Stimulated activated effector memory CD8-positive, alpha-beta T cell treated with anti-CD3 and anti-CD28 coated beads, Interleukin-12 subunit alpha, Interleukin-12 subunit beta, amount 100 ng/mL, for 72 hours (primary cell): Measurements from ENCODE around the gene UACA.
"Not testable (repeated sequence)": the region's sequence is repeated elsewhere in the genome, so short reads cannot be mapped to it uniquely, and the experiment has no call there.

Experiments used
- ATAC-seq: fragments of 150-1000 bp; cut with Tn5 transposase; 2 replicates; pipeline ENCODE4 v1.10.0; 2021
- DNase-seq, 2 donors: peaks; one replicate each; pipeline ENCODE4 v3.0.0; 2021 to 2022; ENCODE audit warnings: low spot score in 2 of 2
- H3K27ac Mint-ChIP-seq: one replicate; pipeline ENCODE4 v1.8.0; 2022; ENCODE audit warnings: mild to moderate bottlenecking, mixed read lengths
- H3K36me3 Mint-ChIP-seq: one replicate; pipeline ENCODE4 v1.8.0; 2022; ENCODE audit warnings: mild to moderate bottlenecking, mixed read lengths
- H3K4me1 Mint-ChIP-seq: one replicate; pipeline ENCODE4 v1.8.0; 2022; ENCODE audit warnings: mixed read lengths
- H3K4me3 Mint-ChIP-seq: one replicate; pipeline ENCODE4 v1.8.0; 2022; ENCODE audit warnings: mild to moderate bottlenecking, mixed read lengths
- H3K9me3 Mint-ChIP-seq: one replicate; pipeline ENCODE4 v1.8.0; 2022; ENCODE audit warnings: mixed read lengths

UACA gene

GRCh38 chr15:70617911-70618287 is 145.5 kb downstream of the UACA start:
- Mint-ChIP-seq H3K36me3 (no peaks in the 10 kb centered on the region), H3K4me1 (no peaks in the 10 kb centered on the region), H3K9me3 (peaks cover 3% of the 10 kb centered on the region), H3K27ac (no peak overlapping the region), H3K4me3 (no peak overlapping the region)
- no peak for DNase-seq
- ATAC-seq: no peak

GRCh38 chr15:70617076-70617910 is 146.1 kb downstream of the UACA start:
- no peaks in the 10 kb centered on the region for H3K4me1 Mint-ChIP-seq
- H3K4me3 Mint-ChIP-seq: no peak overlapping the region
- DNase-seq (no peak), ATAC-seq (no peak)
- no peaks in the 10 kb centered on the region for H3K36me3 Mint-ChIP-seq
- no peaks in the 10 kb centered on the region for H3K9me3 Mint-ChIP-seq
- H3K27ac Mint-ChIP-seq: no peak overlapping the region

GRCh38 chr15:70616311-70616756 is 147.0 kb downstream of the UACA start:
- ATAC-seq, H3K27ac Mint-ChIP-seq, DNase-seq, H3K4me3 Mint-ChIP-seq, H3K9me3 Mint-ChIP-seq, H3K4me1 Mint-ChIP-seq, H3K36me3 Mint-ChIP-seq: not testable (repeated sequence)

- Mint-ChIP-seq H3K27ac (no peak overlapping the region), H3K36me3 (no peaks in the 10 kb centered on the region), H3K4me3 (no peak overlapping the region), H3K4me1 (no peaks in the 10 kb centered on the region), H3K9me3 (no peaks in the 10 kb centered on the region)
- no peak for DNase-seq
- ATAC-seq: no peak
Observed at GRCh38 chr15:70615435-70616310, 147.7 kb downstream of the UACA start.

GRCh38 chr15:70614221-70614620 is 149.1 kb downstream of the UACA start:
- Mint-ChIP-seq H3K27ac (no peak overlapping the region), H3K36me3 (no peaks in the 10 kb centered on the region), H3K4me1 (no peaks in the 10 kb centered on the region), H3K9me3 (no peaks in the 10 kb centered on the region), H3K4me3 (no peak overlapping the region)
- DNase-seq (no peak), ATAC-seq (no peak)

- Mint-ChIP-seq H3K4me1 (no peaks in the 10 kb centered on the region), H3K27ac (no peak overlapping the region), H3K4me3 (no peak overlapping the region), H3K9me3 (no peaks in the 10 kb centered on the region), H3K36me3 (no peaks in the 10 kb centered on the region)
- DNase-seq: no peak
- no peak for ATAC-seq
Observed at GRCh38 chr15:70613271-70613670, 150.1 kb downstream of the UACA start.

- H3K4me1 Mint-ChIP-seq: no peaks in the 10 kb centered on the region
- ATAC-seq: no peak
- no peak overlapping the region for H3K27ac Mint-ChIP-seq
- H3K36me3 Mint-ChIP-seq: no peaks in the 10 kb centered on the region
- no peak for DNase-seq
- H3K4me3 Mint-ChIP-seq: no peak overlapping the region
- H3K9me3 Mint-ChIP-seq: no peaks in the 10 kb centered on the region
Observed at GRCh38 chr15:70611286-70611685, 152.1 kb downstream of the UACA start.

GRCh38 chr15:70610541-70610940 is 152.8 kb downstream of the UACA start:
- Mint-ChIP-seq H3K4me1 (no peaks in the 10 kb centered on the region), H3K36me3 (no peaks in the 10 kb centered on the region), H3K9me3 (no peaks in the 10 kb centered on the region), H3K27ac (no peak overlapping the region), H3K4me3 (no peak overlapping the region)
- DNase-seq: no peak
- ATAC-seq: no peak

- H3K27ac Mint-ChIP-seq: no peak overlapping the region
- H3K4me1 Mint-ChIP-seq: no peaks in the 10 kb centered on the region
- H3K9me3 Mint-ChIP-seq: no peaks in the 10 kb centered on the region
- no peak for ATAC-seq
- H3K36me3 Mint-ChIP-seq: no peaks in the 10 kb centered on the region
- no peak overlapping the region for H3K4me3 Mint-ChIP-seq
- DNase-seq: no peak
Observed at GRCh38 chr15:70609889-70610288, 153.5 kb downstream of the UACA start.

GRCh38 chr15:70608144-70608543 is 155.2 kb downstream of the UACA start:
- no peaks in the 10 kb centered on the region for H3K36me3 Mint-ChIP-seq
- H3K4me3 Mint-ChIP-seq: no peak overlapping the region
- ATAC-seq: no peak
- no peak overlapping the region for H3K27ac Mint-ChIP-seq
- no peak for DNase-seq
- no peaks in the 10 kb centered on the region for H3K9me3 Mint-ChIP-seq
- no peaks in the 10 kb centered on the region for H3K4me1 Mint-ChIP-seq

- Mint-ChIP-seq H3K9me3 (no peaks in the 10 kb centered on the region), H3K4me1 (no peaks in the 10 kb centered on the region), H3K4me3 (no peak overlapping the region), H3K36me3 (no peaks in the 10 kb centered on the region), H3K27ac (no peak overlapping the region)
- ATAC-seq: no peak
- DNase-seq: no peak
Observed at GRCh38 chr15:70605606-70606410, 157.6 kb downstream of the UACA start.

- Mint-ChIP-seq H3K36me3 (no peaks in the 10 kb centered on the region), H3K9me3 (no peaks in the 10 kb centered on the region), H3K4me1 (no peaks in the 10 kb centered on the region), H3K4me3 (no peak overlapping the region), H3K27ac (no peak overlapping the region)
- DNase-seq (no peak), ATAC-seq (no peak)
Observed at GRCh38 chr15:70604666-70605315, 158.6 kb downstream of the UACA start.
